GM12878 (cell line): ENCODE data around the gene TACR2. TPM values are rescaled to one million over a fixed set of nuclear protein-coding genes. Genes with fewer than 3 reads are reported as not detected.
A peak's percentile ranks its signal among the peaks of the same experiment; 100 is the strongest.

ENCODE experiments used
- CHD2 ChIP-seq: IDR thresholded peaks from 2 replicates; pipeline ENCODE4 v1.6.1; 2011; ENCODE audit warnings: low read depth, low read length, improper control_type of control experiment, borderline replicate concordance
- ESRRA ChIP-seq: IDR thresholded peaks from 2 replicates; pipeline ENCODE4 v1.6.1; 2012; ENCODE audit warnings: mild to moderate bottlenecking, low read length, improper control_type of control experiment
- FOS ChIP-seq: IDR thresholded peaks from 3 replicates; pipeline ENCODE4 v1.6.1; 2011; ENCODE audit warnings: borderline replicate concordance; ENCODE audit not compliant: insufficient read length; ENCODE audit errors: extremely low read depth
- FOXK2 ChIP-seq: fragments of 450-650 bp; IDR thresholded peaks from 2 replicates; pipeline ENCODE4 v1.6.1; 2017; ENCODE audit warnings: mild to moderate bottlenecking, moderate library complexity
- HCFC1 ChIP-seq: fragments of 150-350 bp; IDR thresholded peaks from 2 replicates; pipeline ENCODE4 v1.6.1; 2014; ENCODE audit warnings: low read length
- HDAC6 ChIP-seq: fragments of 200-600 bp; sonication (generic); IDR thresholded peaks from one replicate; pipeline ENCODE4 v1.8.0; 2017; ENCODE audit warnings: antibody characterized with exemption; ENCODE audit not compliant: unreplicated experiment
- LARP7 ChIP-seq: fragments of 450-650 bp; IDR thresholded peaks from 2 replicates; pipeline ENCODE4 v1.6.1; 2017; ENCODE audit warnings: mild to moderate bottlenecking
- NBN ChIP-seq: fragments of 450-650 bp; IDR thresholded peaks from 2 replicates; pipeline ENCODE4 v1.6.1; 2016
- PAX5 ChIP-seq: IDR thresholded peaks from 2 replicates; pipeline ENCODE4 v1.6.1; 2011; ENCODE audit warnings: low read depth, low read length, borderline replicate concordance
- SUPT20H ChIP-seq: IDR thresholded peaks from 2 replicates; pipeline ENCODE4 v1.6.1; 2011; ENCODE audit warnings: low read depth, mild to moderate bottlenecking, low read length, moderate library complexity, borderline replicate concordance; ENCODE audit not compliant: control insufficient read depth
- TCF3 ChIP-seq: IDR thresholded peaks from 2 replicates; pipeline ENCODE4 v1.6.1; 2012; ENCODE audit warnings: low read depth, mild to moderate bottlenecking, low read length, borderline replicate concordance; ENCODE audit not compliant: insufficient read depth
- ZNF217 ChIP-seq: fragments of 450-650 bp; IDR thresholded peaks from 2 replicates; pipeline ENCODE4 v1.6.1; 2017; ENCODE audit warnings: antibody characterized with exemption, mild to moderate bottlenecking
- ZNF24 ChIP-seq: fragments of 450-650 bp; IDR thresholded peaks from 2 replicates; pipeline ENCODE4 v1.6.1; 2017; ENCODE audit warnings: antibody characterized with exemption, mild to moderate bottlenecking
- ZNF384 ChIP-seq: IDR thresholded peaks from 2 replicates; pipeline ENCODE4 v1.6.1; 2012; ENCODE audit warnings: low read depth, mild to moderate bottlenecking, low read length, improper control_type of control experiment, borderline replicate concordance
- polyA plus RNA-seq, 11 experiments: library from polyadenylated mRNA; depleted of rRNA in 4 of 11; unstranded in 6 of 11; stranded (reverse) in 5 of 11; fragments of >200 nt; fragmentation: Nextera tagmentation in 4 of 11; fragmentation: Illumina TruSeq in 1 of 11; extraction: Ambion mirVana in 4 of 11; extraction: Trizol in 1 of 11; gene quantifications; 1 replicate in 1 of 11; 2 replicates in 10 of 11; pipeline versions ENCODE4 v1.2.1 to v1.2.3, GENCODE V29; 2011 to 2016; ENCODE audit warnings: inconsistent platforms in 2 of 11, missing spikeins in 2 of 11, low read depth in 1 of 11
- total RNA-seq, 4 experiments: library from RNA; depleted of rRNA in 3 of 4; stranded (reverse); fragments of >200 nt in 3 of 4; fragmentation: Illumina TruSeq in 1 of 4; extraction: Trizol in 1 of 4; gene quantifications; 2 replicates each; pipeline versions ENCODE4 v1.2.1 to v1.2.3, GENCODE V29; 2013 to 2021
- TF ChIP-seq, protein P1 (sequence below): fragments of 450-650 bp; IDR thresholded peaks from 2 replicates; pipeline ENCODE4 v1.6.1; 2017; ENCODE audit warnings: mild to moderate bottlenecking, moderate library complexity
- TF ChIP-seq, protein P2 (sequence below): fragments of 450-650 bp; IDR thresholded peaks from 2 replicates; pipeline ENCODE4 v1.6.1; 2017; ENCODE audit warnings: low read depth, mild to moderate bottlenecking, moderate library complexity
- TF ChIP-seq, protein P3 (sequence below): fragments of 450-650 bp; formaldehyde crosslinking; IDR thresholded peaks from 2 replicates; pipeline ENCODE4 v1.5.0; 2022; ENCODE audit warnings: mild to moderate bottlenecking, missing genetic modification characterization
- TF ChIP-seq, protein P4 (sequence below): fragments of 450-650 bp; formaldehyde crosslinking; IDR thresholded peaks from 2 replicates; pipeline ENCODE4 v1.4.0; 2020; ENCODE audit warnings: mild to moderate bottlenecking, moderate library complexity

The TACR2 gene
- total and polyA plus RNA-seq, 10 of the 15 experiments (the other 5 are each of a cell fraction or from before 2014, with no cell fraction given): 0.11 TPM; not detected in 9

DNA sequence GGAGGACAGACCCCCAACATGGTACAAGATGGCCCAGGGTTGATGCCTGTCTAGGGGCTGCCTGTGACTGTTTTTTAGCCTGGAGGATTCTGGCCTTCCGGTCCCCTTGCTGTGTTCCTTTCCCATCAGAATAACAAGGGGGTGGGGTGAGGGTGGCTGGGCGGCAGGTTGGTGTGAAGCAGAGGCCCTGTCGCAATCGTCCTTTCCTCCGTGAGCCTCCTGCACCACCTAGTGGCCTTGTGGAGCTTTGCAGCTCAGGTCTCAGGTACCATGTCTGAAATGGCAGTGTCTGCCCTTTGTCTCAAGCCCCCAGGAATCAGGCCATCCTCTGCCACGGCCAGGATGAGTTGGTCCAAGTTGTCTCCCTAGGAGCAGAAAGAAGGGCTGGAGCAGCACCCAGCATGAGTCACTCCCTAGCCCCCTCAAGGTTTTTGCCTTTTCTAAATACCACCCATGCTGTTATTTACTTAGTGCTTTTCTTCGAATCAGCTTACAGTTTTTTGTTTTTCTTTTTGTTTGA, 24.2 kb downstream of the TACR2 start (continued):
- TF ChIP-seq ZNF24: no peak
- no peak for TF ChIP-seq NBN
- no peak for TF ChIP-seq FOXK2
- TF ChIP-seq HCFC1: no peak
- no peak for TF ChIP-seq TCF3
- no peak for TF ChIP-seq SUPT20H
- TF ChIP-seq, protein P1, sequence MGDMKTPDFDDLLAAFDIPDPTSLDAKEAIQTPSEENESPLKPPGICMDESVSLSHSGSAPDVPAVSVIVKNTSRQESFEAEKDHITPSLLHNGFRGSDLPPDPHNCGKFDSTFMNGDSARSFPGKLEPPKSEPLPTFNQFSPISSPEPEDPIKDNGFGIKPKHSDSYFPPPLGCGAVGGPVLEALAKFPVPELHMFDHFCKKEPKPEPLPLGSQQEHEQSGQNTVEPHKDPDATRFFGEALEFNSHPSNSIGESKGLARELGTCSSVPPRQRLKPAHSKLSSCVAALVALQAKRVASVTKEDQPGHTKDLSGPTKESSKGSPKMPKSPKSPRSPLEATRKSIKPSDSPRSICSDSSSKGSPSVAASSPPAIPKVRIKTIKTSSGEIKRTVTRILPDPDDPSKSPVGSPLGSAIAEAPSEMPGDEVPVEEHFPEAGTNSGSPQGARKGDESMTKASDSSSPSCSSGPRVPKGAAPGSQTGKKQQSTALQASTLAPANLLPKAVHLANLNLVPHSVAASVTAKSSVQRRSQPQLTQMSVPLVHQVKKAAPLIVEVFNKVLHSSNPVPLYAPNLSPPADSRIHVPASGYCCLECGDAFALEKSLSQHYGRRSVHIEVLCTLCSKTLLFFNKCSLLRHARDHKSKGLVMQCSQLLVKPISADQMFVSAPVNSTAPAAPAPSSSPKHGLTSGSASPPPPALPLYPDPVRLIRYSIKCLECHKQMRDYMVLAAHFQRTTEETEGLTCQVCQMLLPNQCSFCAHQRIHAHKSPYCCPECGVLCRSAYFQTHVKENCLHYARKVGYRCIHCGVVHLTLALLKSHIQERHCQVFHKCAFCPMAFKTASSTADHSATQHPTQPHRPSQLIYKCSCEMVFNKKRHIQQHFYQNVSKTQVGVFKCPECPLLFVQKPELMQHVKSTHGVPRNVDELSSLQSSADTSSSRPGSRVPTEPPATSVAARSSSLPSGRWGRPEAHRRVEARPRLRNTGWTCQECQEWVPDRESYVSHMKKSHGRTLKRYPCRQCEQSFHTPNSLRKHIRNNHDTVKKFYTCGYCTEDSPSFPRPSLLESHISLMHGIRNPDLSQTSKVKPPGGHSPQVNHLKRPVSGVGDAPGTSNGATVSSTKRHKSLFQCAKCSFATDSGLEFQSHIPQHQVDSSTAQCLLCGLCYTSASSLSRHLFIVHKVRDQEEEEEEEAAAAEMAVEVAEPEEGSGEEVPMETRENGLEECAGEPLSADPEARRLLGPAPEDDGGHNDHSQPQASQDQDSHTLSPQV: no peak
- TF ChIP-seq CHD2: no peak
- TF ChIP-seq ZNF384: no peak
- no peak for TF ChIP-seq ZNF217
- TF ChIP-seq FOS: no peak
- TF ChIP-seq, protein P2, sequence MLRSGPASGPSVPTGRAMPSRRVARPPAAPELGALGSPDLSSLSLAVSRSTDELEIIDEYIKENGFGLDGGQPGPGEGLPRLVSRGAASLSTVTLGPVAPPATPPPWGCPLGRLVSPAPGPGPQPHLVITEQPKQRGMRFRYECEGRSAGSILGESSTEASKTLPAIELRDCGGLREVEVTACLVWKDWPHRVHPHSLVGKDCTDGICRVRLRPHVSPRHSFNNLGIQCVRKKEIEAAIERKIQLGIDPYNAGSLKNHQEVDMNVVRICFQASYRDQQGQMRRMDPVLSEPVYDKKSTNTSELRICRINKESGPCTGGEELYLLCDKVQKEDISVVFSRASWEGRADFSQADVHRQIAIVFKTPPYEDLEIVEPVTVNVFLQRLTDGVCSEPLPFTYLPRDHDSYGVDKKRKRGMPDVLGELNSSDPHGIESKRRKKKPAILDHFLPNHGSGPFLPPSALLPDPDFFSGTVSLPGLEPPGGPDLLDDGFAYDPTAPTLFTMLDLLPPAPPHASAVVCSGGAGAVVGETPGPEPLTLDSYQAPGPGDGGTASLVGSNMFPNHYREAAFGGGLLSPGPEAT: 0 out of 2 replicates have a peak, but pooled peaks have one; percentile 11
- no peak for TF ChIP-seq HDAC6
- no peak for TF ChIP-seq LARP7
- TF ChIP-seq, protein P3, sequence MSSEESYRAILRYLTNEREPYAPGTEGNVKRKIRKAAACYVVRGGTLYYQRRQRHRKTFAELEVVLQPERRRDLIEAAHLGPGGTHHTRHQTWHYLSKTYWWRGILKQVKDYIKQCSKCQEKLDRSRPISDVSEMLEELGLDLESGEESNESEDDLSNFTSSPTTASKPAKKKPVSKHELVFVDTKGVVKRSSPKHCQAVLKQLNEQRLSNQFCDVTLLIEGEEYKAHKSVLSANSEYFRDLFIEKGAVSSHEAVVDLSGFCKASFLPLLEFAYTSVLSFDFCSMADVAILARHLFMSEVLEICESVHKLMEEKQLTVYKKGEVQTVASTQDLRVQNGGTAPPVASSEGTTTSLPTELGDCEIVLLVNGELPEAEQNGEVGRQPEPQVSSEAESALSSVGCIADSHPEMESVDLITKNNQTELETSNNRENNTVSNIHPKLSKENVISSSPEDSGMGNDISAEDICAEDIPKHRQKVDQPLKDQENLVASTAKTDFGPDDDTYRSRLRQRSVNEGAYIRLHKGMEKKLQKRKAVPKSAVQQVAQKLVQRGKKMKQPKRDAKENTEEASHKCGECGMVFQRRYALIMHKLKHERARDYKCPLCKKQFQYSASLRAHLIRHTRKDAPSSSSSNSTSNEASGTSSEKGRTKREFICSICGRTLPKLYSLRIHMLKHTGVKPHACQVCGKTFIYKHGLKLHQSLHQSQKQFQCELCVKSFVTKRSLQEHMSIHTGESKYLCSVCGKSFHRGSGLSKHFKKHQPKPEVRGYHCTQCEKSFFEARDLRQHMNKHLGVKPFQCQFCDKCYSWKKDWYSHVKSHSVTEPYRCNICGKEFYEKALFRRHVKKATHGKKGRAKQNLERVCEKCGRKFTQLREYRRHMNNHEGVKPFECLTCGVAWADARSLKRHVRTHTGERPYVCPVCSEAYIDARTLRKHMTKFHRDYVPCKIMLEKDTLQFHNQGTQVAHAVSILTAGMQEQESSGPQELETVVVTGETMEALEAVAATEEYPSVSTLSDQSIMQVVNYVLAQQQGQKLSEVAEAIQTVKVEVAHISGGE (CRISPR knock-in tag): no peak
- TF ChIP-seq ESRRA: no peak
- TF ChIP-seq, protein P4, sequence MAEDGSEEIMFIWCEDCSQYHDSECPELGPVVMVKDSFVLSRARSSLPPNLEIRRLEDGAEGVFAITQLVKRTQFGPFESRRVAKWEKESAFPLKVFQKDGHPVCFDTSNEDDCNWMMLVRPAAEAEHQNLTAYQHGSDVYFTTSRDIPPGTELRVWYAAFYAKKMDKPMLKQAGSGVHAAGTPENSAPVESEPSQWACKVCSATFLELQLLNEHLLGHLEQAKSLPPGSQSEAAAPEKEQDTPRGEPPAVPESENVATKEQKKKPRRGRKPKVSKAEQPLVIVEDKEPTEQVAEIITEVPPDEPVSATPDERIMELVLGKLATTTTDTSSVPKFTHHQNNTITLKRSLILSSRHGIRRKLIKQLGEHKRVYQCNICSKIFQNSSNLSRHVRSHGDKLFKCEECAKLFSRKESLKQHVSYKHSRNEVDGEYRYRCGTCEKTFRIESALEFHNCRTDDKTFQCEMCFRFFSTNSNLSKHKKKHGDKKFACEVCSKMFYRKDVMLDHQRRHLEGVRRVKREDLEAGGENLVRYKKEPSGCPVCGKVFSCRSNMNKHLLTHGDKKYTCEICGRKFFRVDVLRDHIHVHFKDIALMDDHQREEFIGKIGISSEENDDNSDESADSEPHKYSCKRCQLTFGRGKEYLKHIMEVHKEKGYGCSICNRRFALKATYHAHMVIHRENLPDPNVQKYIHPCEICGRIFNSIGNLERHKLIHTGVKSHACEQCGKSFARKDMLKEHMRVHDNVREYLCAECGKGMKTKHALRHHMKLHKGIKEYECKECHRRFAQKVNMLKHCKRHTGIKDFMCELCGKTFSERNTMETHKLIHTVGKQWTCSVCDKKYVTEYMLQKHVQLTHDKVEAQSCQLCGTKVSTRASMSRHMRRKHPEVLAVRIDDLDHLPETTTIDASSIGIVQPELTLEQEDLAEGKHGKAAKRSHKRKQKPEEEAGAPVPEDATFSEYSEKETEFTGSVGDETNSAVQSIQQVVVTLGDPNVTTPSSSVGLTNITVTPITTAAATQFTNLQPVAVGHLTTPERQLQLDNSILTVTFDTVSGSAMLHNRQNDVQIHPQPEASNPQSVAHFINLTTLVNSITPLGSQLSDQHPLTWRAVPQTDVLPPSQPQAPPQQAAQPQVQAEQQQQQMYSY (CRISPR knock-in tag): no peak
- no peak for TF ChIP-seq PAX5
